HG03432 (cell line): Measurements from ENCODE around the gene TOX2.

Experiments
- ATAC-seq: cut with Tn5 transposase; IDR thresholded peaks from one replicate; pipeline ENCODE4 v1.9.1; 2021; ENCODE audit warnings: mild to moderate bottlenecking, moderate library complexity; ENCODE audit not compliant: unreplicated experiment

Gene TOX2

DNA sequence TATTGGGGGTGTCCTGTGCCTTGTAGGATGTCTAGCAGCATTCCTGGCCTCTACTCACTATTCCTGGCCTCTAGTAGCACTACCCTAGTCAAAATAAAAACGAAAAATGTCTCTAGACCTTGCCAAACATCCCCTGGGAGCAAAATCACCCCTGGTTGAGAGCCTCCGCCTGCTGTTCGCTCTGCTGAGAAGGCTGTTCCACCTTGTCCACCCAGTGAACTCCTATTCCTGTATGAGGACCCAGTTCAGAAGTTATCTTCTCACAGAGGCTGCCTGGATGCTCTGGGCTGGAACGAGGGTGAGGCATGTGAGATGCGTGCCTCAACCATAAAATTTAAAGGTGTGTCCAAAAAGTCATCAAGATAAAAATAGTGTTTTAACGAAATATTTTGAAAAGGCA is 101.9 kb downstream of the TOX2 start:
- ATAC-seq: no peak

DNA sequence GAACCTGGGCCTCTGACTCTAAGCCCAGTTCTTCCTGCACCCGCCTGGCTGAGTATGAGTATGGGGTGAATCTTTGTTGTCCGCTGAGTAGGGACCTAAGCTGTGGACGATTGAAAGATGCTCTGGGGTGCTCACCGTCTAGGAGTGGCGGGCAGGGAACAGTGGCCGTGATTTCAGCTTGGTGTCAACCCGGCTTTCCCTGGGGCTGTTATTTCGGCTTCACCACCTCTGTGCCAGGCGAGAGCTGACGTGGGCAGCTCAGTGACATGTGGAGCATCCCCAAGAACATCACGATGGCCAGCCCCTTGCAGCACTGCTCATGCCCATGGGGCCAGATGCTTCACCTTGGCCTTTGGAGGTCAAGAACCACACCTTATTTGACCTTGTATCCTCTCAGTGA is 102.6 kb downstream of the TOX2 start:
- ATAC-seq: no peak

DNA sequence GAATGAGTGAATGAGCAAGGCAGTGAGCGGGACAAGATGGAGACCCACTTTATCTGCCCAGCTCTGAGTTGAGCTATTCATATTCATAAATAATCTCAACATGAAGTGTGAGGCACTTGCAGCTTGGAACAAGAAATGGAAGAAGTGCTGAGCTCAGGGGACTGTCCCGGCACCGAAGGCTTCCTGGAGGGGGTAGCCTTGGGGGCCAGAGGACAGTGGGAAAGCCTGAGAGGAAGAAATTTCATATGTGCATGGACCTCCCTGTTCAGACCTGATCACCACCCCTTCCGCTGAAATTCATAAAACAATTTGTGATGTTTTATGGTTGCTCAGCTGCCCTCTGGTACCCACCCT is 103.2 kb downstream of the TOX2 start:
- ATAC-seq: no peak

DNA sequence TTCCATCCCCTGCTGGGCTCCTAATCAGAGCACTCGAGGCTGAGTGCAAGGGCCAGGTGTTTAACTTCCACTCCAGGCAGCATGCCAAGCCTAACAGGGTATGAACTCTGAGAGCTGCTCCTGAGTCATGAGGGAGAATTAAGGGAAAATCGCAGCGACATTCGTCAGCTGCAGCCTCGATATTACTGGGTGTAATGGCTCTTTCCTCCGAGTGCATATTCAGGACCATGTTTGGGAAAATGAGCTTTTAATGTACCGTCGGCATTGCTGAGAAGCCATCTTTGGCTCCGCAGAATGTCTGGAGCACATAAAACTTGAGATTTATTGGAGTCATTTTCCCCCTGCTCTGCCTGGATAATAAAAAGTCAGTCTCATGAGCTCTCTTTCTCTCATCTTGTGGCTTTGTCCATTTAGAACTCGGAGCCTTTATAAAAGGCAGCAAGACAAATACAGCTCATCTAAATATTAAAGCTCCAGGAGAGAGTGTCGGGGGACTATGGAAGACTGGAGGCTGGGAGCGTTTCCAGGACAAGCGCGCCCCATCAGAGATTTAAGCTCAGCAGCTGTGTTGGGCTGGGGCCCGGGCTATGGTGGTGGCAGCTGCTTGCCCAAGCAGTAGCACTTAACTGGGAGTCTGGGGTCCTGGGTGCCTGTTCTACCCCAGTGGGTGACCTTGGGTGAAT is 103.7 kb downstream of the TOX2 start:
- ATAC-seq: no peak

DNA sequence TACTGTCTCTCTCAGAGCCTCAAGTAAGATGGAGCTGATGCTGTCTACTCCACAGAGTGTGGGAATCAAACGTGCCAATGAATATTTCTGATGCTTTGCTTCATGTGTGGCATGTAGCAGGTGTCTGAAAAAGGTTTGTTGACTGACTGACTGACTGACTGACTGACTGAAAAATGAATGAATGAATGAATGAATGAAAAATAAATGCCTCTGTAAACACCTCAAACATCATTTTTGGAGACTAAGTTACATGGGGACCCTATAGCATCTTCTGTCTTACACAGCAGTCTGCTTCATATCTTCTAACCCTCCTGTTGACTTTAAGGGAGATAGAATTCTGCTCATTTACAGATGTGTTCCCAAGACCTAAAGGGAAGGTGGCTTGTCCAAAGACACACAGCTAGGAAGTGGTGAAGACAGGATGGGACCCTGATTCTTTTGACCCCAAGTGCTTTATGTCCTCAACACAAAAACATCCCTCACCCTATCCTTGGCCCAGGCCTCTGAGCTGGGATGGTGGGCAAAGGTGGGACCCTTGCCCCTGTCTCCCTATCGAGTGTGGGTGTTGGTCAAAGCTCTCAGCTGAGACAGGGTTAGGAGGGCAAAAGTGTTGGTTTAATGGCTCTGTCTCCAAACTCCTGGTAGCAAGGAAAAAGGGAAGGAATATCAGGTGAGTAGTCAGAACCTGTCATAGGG is 104.4 kb downstream of the TOX2 start:
- ATAC-seq: no peak

DNA sequence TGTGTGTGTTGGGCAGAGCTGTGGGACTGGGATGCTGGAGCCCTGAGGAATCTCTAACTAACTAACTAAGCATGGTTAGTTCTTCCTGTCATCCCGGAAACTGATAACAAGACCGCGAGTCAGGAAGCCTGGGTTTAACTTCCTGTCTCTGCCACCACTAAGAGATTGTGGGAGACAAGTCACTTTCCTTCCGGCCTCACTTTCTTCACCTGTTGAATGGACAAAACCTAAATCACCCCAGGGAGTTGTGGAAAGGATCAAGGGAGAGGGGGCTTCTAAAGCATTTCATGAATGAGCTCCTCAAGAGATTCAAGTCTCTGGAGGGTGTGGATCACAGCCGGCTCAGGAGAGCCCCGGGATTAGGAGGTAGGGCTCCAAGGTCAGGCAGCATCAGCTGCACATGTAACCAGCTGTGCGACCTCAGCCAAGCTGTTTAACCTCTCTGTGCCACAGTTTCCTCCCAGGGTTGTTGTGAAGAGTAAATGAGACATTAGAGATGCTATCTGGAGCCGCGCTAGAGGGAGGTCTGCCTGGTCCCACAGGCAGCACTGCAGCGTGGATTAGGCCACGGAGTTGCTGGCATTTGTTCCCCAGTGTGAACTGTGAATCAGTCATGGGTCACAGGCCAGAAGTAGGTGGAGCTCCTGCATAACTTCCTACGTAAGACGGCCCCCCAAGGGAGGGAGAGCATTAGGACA is 105.1 kb downstream of the TOX2 start:
- no peak for ATAC-seq

DNA sequence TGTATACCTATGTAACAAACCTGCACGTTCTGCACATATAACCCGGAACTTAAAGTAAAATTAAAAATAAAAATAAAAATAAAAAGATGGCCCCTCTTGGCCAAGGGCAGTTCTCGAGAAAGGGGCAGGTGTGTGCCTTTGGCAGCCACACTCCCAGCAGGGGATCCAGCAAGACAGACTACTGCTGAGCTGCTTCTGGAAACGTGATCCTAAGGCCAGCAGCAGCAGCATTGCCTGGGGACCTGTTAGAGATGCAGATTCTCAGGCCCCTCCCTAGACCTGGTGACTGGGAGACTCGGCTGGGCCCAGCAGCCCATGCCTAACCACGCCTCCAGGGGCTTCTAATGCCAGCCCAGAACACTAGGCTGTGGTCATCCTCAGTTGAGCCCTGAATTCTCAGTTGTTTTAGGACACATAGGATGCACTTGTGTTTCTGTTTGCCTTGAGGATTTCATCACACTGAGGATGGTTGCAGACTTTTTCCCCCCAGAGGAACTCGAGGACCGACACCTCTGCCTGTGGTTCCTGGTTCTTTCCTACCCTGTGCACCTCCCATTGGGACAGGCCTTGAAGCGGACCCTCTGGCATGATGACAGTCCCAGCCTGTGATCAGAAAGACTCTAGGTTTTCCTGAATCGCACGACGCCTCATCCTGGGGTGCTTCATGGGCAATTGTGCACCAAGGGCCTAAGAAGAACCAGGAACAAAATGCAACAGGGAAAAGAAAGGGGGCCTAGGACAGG is 105.9 kb downstream of the TOX2 start:
- no peak for ATAC-seq

DNA sequence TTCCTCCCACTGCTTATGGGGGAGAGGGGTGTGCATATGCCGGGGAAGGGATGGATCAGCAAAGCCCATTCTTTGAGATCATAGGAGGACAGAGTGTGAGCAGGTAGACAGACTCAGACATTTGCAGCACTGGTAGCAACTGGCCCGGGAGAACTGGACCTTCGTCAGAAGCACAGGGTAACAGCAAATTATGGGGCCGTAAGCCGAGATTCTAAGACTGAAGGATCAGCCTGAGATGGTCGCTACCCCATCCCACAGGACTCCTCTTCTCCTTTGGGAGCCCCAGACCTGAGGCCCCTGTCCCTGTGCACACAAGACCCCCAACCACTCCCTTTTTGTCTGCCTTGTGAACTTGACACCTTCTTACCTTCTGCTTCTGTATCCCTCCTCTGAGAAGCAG is 106.5 kb downstream of the TOX2 start:
- no peak for ATAC-seq

DNA sequence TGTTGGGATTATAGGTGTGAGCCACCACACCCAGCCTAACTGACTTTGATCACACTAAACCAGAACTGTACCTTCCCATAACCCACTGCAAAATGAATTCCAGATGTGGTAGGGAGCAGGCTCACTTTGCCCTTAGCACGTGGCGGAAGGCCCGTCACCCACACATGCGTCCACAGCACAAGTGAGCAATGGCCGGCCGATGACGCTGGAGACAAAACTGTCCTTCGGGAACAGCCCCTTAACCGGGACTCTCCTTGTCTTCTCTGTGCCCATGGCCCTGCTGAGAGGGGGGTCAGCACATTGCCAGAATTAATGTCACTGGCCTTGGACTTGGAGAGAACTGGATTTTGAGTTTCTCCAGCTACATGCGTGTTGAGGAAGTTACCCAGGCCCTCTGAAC is 107.2 kb downstream of the TOX2 start:
- no peak for ATAC-seq

DNA sequence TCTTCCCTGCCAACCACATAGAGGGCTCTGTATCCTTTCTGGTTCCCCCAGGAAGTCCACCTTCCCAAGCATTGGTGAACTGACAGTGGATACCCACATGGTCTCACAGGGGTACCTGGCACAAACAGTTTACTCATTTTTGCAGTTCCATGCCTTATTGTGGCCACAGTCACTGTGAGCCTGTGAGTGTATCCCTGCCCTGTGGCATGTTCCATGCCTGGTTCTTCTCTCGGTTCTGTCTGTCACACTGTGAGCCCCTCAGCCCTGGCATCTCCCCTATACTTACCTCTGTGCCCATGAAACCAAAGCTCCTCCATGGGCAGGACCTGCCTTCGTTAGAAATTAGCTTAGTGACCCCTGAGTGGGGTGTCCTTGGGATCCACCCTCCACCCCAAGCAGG is 107.8 kb downstream of the TOX2 start:
- no peak for ATAC-seq

DNA sequence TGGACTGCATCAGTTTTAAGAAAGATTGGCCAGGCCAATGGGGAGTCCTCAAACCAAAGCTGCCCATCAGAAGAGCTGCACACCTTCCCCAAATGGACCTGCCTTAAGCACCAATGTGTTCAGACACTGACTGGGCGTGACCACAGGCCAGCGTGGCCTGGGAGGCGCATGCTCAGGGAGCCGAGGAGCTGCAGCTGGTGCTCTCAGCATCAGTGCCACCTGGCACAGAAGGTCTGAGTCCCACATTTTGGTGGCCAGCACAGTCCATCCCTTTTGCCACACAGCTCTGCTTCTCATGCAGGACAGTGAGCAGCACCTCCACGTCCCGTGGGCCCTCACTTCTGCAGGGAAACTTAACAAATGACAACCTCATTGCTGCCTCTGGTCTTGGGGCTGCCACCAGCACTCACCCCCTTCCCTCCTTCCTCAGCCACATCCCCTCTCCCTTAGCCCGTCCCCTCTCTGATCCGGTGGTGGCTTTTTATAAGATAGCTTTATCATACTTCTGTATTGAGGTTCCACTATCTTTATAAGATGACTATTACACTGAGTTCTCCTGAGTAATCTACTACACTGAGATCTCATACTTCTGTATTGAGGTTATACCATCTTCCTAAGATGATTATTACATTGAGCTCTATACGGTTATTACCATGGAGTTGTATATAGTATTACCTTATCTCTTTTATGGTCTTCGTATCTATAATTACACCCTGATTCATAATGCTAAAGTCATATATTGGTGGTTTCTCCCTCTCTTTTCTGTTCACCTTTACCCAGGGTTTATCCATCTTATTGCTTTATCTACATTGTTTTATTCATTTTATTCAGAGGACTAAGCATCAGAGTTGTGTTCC is 109.1 kb downstream of the TOX2 start:
- ATAC-seq: no peak

DNA sequence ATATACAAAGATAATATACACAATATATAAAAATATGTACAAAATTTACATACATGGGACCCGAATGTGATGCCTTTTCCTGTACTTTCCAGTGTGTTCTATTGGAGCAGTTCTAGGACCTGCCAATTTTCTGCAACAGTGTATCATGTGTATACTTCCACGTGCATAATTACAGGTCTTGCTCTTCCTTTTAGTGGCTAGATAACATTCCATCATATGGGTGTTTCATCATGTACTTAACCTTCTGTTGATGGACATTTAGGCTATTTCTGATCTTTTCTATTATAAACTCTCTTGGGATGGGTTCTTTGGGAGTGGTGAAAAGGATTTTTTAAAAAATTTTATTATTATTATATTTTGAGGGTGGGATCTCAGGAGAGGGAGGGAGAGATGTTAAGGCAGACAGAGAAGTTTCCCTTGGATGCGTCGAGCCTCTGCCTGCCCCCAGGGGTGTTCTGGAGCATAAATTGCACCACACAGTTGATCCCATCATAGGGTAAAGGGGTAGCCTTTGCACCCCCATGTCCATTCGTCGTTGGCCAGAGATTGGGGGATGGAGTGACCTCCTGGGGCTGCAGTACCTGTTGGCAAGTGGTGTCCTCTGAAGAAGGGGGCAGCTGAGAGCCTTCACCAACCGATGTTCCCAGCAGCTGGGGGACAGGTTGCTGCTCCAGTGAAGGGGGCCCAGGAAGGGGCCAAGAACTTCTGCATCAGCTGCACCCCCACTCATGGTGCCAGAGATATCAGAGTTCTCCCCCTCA is 110.3 kb downstream of the TOX2 start:
- no peak for ATAC-seq

DNA sequence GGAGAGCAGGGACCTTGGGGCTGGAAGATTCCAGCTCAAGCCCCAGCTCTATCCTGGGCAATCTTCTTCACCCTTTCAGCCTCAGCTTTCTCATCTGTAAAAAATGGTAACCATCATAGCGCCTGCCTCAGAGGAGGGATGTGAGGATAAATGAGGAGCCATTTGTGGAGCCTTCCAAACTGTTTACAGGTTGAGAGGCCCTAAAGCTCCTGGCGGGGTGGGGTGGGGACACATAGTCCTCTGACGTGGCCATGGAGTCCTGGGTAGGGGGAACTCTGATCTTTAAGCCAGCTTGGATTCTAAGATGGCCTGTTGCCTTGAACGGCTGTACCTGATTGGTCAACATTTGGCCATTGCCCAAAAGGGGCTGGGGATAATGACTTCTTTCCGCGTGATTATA is 111.1 kb downstream of the TOX2 start:
- ATAC-seq: no peak

DNA sequence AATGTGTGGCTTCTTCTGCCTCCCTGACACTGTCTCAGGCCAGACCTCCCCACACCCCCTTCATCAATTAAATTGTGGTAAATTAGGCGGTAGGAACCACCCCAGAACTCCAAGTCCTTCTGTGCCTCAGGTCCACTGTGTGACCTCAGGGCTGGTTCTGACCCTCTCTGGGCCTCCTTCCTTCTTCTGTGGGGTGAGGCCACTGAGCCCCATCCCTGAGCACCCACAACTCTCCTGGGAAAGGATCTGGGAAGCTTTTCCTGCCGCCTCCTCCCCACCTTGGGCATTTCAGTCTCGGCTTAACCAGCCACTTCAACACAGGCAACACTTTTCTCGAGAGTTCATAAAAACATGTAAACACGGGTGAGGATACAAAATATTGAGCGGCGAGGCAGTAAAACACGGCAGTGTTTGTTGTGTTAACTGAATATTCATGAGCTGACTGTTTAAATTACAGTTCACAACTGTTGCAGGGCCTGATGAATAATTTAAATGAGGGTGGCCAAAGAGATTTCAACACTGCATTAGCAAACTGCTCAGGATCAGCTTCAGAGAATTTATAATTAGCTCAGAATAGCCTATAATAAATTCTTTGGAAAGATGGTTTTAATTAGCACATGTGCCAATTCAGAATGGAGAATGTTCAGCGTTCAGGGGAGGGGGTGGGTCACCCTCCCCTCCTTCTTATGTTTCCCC is 112.1 kb downstream of the TOX2 start:
- ATAC-seq: no peak

DNA sequence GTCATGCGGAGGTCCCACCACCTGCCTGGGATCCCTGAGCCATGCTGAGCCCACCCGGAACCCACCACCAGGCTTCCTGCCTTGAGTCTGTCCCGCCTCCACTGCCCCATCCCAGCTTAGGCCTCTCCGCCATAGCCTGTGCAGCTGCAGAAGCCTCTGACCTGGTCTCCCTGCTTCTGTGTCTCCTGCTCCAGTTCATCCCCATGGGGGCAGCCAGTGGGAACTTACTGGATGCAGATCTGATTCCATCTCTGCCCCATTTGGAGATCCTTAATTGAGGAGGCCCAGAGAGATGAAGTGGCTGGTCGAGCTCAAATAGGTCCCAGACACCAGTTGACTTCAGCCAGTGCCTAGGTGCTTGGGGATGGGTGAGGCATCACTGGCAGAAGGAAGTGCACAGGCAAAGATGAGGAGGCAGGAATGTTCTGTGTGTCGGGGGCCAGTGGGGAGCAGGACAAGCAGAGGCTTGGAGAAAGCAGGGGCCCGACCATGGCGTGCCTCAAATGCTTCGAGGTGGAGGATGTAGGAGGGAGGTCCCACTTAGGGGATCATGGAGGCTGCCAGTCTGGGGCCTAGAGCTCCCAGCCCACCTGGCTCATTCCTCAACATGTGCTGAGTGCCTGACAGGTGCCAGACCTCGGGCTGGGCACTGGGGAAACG is 112.8 kb downstream of the TOX2 start:
- no peak for ATAC-seq

DNA sequence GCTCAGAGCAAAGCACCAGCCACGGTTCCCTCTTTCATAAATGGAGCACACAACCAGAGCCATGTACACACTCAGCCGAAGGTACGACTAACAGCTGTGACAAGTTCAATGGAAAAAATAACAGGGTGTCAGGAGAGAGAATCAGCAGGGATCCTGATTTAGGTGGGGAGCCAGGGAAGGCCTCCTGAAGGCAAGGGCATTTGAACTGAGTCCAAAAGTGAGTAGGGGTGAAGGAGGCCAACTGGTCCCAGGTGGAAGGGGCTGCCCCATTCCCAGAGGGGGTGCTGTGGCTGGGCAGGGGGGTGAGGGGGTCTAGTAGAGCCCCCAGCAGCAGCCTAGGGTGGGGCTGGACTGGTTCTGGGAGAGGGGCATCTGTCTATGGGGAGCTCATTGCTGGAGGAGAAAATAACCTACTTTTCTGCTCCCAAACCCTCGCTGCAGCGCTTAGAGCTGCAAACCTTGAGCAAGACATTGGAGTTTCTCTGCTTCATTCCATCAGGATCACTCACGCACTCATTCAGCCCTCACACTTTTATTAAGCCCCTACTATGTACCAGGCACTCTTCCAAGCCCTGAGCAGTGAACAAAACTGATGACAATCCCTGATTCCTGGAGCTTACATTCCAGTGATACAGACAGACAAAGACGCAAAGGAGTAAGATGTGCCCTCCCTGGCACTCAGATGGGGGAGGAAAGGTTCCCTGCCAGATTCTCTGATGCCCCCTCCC is 113.5 kb downstream of the TOX2 start:
- ATAC-seq: no peak

DNA sequence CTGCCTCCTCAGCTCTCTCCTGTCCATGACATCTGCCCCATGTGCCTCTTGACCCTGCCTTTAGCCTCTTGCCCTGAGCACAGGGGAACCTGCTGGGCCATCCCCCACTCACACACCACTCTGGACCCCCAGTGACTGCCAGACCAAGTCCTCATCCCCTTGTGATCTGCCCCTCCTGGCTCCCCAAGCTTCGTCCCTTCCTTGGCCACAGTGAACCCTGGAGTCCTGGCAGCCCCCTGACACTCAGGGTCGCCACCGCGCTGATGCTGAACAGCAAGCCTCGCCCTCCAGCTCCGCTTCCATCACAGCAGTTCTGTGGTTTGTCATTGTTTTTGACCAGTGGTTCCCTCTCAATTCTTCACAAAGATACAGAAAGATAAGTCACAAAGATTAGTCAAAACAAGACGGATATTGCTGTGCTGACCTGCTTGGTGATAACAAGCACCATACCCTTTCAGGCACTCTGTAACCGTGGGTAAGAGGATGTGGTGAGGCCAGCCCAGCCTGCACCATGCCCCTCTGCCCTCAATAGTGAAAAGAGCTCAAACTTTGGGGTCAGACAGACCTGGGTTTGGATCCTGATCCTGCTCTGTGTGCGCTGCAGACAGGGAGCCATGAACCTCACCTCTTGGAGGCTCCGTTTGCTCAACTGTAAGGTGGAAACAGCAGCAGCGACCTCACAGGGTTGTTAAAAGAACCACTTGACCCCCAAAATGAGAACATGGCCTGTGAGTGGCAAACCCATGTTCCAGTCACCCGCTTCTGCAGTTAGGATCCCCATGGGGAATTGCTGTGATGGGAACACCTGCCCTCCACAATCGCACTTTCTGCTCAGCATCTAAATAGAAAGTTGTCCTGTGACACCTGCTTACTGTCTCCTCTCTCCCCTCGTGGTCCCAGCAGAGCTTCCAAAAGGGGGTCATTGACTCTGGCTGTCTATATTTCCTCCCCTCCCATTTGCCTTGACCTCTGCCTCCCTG is 114.5 kb downstream of the TOX2 start:
- peak; percentile 90 for ATAC-seq
